Measurements from ENCODE around the gene MASP1.

The MASP1 gene

GRCh38 chr3:187291512-187292132 is at the start of gene MASP1:
MASP1 (minus strand) TSS chr3:187291737; CDS start chr3:187291632, 105 bp downstream.
- DNase-seq, result no peak

DNA sequence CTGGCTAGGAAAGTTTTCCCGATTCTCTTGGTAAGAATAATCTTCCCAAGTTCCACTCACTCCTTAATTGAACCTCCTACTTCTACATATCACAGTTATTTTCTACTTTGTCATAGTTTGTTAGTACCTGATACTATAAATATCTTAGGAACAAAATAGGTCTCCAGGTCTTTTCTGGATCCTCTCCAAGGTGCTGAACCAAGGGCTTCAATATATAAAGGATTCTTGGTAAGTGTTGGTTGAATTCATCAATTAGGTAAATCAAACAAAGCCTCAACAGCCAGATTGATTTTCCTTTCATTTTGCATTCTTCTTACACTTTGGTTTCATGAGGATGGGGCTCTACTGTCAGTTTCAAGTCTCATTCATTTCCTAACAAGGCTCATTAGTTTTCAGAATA is 49.0 kb upstream of the MASP1 start:
- no peak for DNase-seq

DNA sequence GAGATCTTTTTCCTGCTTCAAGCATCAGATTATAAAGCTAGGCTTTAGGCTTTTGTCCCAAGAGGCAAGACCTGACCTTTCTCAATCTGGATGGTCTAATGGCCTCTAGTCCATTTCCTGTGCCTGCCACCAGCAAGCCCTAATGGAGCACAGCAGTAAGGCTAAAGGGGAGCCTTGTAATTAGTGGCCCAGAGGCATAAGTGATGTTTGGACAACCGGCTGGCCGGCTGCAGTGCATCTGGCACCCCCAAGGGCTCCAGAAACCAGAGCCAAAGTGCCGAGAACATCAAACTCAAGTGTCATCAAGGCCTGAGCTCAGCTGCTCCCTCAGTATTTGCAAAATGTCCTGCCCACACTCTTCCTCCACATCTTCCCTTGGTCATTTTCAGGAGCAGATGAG is 44.8 kb upstream of the MASP1 start:
- DNase-seq, result no peak

DNA sequence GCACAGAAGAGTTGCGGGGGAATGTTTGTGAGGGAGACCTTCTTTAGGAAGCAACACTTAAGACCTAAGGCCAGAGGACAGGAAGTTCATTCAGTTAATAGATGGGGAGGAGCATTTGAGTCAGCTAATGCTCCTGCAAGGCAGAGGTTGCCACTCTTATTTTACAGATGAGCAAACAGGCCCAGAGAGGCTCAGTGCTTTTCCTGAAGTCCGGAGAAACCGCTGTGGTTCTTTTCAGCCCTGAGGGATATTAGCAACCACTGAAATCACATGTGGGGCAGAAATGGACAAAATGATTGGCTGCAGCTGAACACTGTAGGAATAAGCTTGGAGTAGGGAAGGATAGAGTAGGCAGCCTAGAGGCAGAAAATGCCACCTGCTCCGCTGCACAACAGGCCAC is 43.4 kb upstream of the MASP1 start:
- DNase-seq, result no peak

DNA sequence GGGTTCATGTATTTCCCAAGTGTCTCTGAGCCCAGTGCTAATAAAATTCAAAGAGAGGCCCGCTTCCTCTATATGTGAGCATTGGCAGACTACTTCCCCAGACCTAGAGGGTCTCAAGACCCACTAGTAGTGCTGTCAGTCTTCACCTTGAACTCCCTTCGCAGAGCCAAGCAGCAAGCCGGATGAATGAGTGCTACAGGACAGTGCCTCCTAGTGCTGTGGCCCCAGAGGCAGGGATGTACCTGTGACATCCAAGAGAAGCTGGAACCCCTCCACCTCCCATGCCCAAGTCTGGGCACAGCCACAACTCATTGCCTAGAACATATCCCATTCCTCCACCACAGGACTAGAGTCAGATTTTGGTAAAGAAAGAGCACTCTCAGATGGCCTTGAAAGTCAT is 37.2 kb upstream of the MASP1 start:
- no peak for DNase-seq

DNA sequence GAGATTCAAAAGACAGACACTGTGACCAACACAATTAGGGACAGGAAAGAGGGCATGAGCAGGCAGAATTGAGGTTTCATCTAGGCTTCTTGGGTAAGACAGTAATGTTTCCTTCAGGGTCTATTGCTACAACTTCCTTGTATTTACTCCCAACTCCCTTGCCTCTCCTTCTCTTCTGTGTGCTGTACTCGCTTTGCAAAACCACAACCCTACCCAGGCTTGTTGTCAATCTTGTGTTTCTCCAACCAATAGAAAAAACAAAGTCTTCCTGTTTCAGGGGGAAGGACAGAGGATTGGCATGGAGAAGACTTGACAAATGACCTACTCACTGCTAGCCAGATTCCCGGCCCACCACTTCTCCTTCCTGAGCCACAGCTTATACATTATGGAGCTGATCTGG is 36.3 kb upstream of the MASP1 start:
- DNase-seq, result no peak

DNA sequence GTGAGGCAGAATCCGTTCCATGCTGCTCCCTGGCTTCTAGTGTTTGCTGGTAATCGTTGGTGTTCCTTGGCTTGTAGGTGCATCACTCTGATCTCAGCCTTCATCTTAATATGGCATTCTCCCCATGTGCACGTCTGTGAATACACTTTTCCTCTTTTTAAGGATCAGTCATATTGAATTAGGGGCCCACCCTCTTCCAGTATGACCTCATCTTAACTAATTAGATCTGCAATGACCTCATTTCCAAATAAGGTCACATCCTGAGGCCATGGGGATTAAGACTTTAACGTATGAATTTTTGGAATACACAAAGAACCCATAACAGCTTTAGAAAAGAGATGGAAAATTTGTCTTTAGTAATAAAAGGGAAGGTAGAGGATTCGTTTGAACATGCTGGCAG is 34.1 kb upstream of the MASP1 start:
- DNase-seq, result no peak

- DNase-seq, result no peak
These were observed 31.6 kb upstream of the MASP1 start for GRCh38 chr3:187323091-187323490.

GRCh38 chr3:187322291-187322690 is 30.8 kb upstream of the MASP1 start:
- DNase-seq, result no peak

- DNase-seq, result no peak
These were observed 30.2 kb upstream of the MASP1 start for GRCh38 chr3:187321766-187322165.

GRCh38 chr3:187319699-187320302 is 28.3 kb upstream of the MASP1 start:
- peak; percentile 29 for DNase-seq

- DNase-seq, result peak; percentile 25
These were observed 27.5 kb upstream of the MASP1 start for GRCh38 chr3:187318819-187319616.

GRCh38 chr3:187315872-187316271 is 24.3 kb upstream of the MASP1 start:
- no peak for DNase-seq

- no peak for DNase-seq
These were observed 22.6 kb upstream of the MASP1 start for GRCh38 chr3:187314176-187314575.

DNA sequence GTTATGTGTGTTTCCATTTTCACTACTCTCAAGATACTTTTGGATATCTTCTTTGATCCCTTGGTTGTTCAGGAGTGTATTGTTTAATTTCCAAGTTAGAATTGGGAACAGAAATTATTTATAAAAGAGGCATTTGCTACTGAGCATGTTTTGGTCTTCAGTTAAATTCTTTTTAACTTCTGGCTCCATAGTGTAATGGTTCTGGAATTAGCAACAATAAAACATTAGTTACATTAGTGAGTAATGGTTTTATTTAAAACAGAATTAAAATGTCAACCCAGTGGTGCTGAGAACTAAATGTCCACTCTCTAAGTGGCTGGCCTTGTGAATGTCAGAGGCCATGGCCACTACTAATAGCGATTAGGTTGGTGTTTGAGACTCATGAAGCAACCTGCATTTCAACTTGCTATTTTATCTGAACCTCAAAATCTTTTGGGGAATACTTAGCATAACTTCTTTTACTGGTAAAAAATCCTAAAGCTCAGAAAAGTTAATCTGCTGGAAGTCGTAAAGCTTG is 19.5 kb upstream of the MASP1 start:
- DNase-seq, result no peak

DNA sequence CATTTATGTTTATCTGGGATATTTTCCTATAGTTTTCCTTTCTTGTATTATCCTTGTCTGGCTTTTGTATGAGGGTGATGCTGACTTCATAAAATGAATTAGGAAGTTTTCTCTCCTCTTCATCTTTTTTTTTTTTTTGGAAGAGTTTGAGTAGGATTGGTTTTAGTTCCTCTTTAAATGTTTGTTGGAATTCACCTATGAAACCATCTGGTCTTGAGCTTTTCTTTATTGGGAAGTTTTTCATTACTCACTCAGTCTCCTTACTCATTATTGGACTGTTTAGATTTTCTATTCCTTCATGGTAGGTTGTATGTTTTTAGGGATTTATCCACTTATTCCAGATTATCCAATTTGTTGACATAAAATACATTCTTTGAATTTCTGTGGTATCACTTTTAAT is 18.7 kb upstream of the MASP1 start:
- DNase-seq, result no peak

- no peak for DNase-seq
These were observed 14.3 kb upstream of the MASP1 start for GRCh38 chr3:187305881-187306280.

DNA sequence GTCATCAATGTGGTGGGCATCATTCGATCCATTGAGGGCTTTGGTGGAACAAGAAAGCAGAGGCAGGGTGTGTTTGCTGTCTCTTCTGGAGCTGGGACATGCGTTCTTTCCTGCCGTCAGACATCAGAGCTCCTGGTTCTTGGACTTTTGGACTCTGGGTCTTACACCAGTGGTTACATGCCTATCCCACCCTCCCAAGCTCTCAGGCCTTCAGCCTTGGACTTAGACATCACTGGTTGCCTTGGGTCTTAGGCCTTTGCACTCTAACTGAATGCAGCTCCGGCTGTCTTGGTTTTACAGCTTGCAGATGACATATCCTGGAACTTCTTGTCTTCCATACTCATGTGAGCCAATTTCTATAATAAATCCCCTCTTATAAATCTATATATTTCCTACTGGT is 8.1 kb upstream of the MASP1 start:
- DNase-seq, result no peak

DNA sequence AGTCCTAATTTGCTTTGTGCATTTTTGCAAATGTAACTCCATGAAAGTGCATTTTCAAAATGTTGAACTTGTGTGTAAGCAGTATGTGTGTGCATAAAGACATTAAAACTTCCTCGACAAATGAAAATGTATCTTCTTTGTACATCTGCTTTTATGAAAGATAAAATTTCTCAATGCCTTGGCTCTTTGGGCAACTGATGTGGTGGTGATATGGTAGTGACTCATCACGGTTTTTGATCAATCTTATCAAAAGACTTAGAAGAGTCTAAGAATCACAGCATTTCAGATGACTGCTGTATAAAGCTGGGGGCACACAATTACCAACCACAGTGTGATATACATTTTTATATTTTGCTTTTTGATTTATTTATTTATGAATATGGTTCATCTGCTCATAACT is 5.4 kb upstream of the MASP1 start:
- DNase-seq, result no peak

DNA sequence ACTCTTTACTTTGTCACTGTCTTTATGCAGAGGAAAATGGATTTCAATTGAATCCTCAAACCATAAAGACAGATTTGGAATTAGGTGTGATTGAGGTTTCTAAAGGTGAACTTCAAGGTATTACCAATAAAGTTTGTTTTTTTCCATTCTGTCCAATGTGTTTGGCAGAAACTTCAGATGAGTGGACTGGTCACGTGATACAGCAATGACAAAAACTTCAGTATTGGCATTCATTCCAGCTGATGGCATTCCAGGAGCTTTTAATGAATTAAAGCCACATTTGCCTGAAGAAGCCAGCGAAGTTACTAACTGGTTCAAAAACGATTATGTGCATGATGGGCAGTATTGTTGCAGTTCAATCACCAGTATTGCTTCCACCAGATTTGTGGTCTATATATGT is 4.5 kb upstream of the MASP1 start:
- DNase-seq, result no peak

GRCh38 chr3:187295316-187296034 is 3.9 kb upstream of the MASP1 start:
- no peak for DNase-seq

- DNase-seq, result no peak
These were observed 2.2 kb upstream of the MASP1 start for GRCh38 chr3:187293516-187294430.

Data from activated T-cell treated with anti-CD3 and anti-CD28 coated beads, Interleukin-2, amount 50 U/mL, for 1 hour (primary cell).